GM23338 (cell line): Measurements from ENCODE around the gene CCNI2. TPM values are rescaled to one million over a fixed set of nuclear protein-coding genes. Genes with fewer than 3 reads are reported as not detected.

Experiments used
- ATAC-seq: fragments of 200-7000 bp; cut with Tn5 transposase; 3 replicates; pipeline ENCODE4 v1.9.1; 2020
- DNase-seq: peaks from one replicate; pipeline ENCODE4 v3.0.0-alpha.2; 2015; ENCODE audit warnings: low spot score
- H2AFZ ChIP-seq: fragments of 200-600 bp; sonication (generic); 2 replicates; pipeline ENCODE4 v1.8.0; 2016; ENCODE audit warnings: antibody characterized with exemption, mild to moderate bottlenecking, moderate library complexity
- H3F3A ChIP-seq: fragments of 200-600 bp; sonication (generic); replicated peaks from 2 replicates; pipeline ENCODE4 v1.8.0; 2017; ENCODE audit warnings: antibody characterized with exemption, mixed run types, low read depth
- H3K27ac ChIP-seq: fragments of 200-600 bp; sonication (generic); 2 replicates; pipeline ENCODE4 v1.6.1; 2016; ENCODE audit warnings: low read depth
- H3K27me3 ChIP-seq: fragments of 200-600 bp; sonication (generic); 2 replicates; pipeline ENCODE4 v1.8.0; 2016; ENCODE audit warnings: mild to moderate bottlenecking, mixed run types, moderate library complexity; ENCODE audit not compliant: insufficient read depth
- H3K36me3 ChIP-seq: fragments of 200-600 bp; sonication (generic); 2 replicates; pipeline ENCODE4 v1.8.0; 2016; ENCODE audit warnings: mild to moderate bottlenecking; ENCODE audit not compliant: insufficient read depth
- H3K4me1 ChIP-seq: fragments of 200-600 bp; sonication (generic); 2 replicates; pipeline ENCODE4 v1.8.0; 2016; ENCODE audit warnings: mild to moderate bottlenecking, moderate library complexity; ENCODE audit not compliant: insufficient read depth
- H3K4me2 ChIP-seq: fragments of 200-600 bp; sonication (generic); 2 replicates; pipeline ENCODE4 v1.7.1; 2017; ENCODE audit warnings: mixed run types
- H3K4me3 ChIP-seq: fragments of 200-600 bp; sonication (generic); 2 replicates; pipeline ENCODE4 v1.6.1; 2016; ENCODE audit warnings: mixed run types
- H3K79me2 ChIP-seq: fragments of 200-600 bp; sonication (generic); replicated peaks from 2 replicates; pipeline ENCODE4 v1.8.0; 2017; ENCODE audit warnings: mild to moderate bottlenecking; ENCODE audit not compliant: insufficient read depth
- H3K9me2 ChIP-seq: fragments of 200-600 bp; sonication (generic); 2 replicates; pipeline ENCODE4 v1.8.0; 2017; ENCODE audit not compliant: insufficient read depth
- H4K20me1 ChIP-seq: fragments of 200-600 bp; sonication (generic); replicated peaks from 2 replicates; pipeline ENCODE4 v1.8.0; 2017; ENCODE audit warnings: mild to moderate bottlenecking; ENCODE audit not compliant: insufficient read depth
- H3K27ac Mint-ChIP-seq: 2 replicates; pipeline ENCODE4 v1.8.0; 2020; ENCODE audit warnings: inconsistent platforms, mild to moderate bottlenecking, moderate library complexity, mixed read lengths
- H3K27me3 Mint-ChIP-seq: 3 replicates; pipeline ENCODE4 v1.8.0; 2022; ENCODE audit warnings: low read depth, mild to moderate bottlenecking, moderate library complexity, mixed read lengths, inconsistent platforms; ENCODE audit not compliant: insufficient read depth, poor library complexity
- H3K36me3 Mint-ChIP-seq: 3 replicates; pipeline ENCODE4 v1.8.0; 2021; ENCODE audit warnings: low read depth, mild to moderate bottlenecking, inconsistent platforms, moderate library complexity, mixed read lengths
- H3K4me1 Mint-ChIP-seq: 3 replicates; pipeline ENCODE4 v1.8.0; 2020; ENCODE audit warnings: mild to moderate bottlenecking, inconsistent platforms, mixed read lengths
- H3K4me3 Mint-ChIP-seq: 3 replicates; pipeline ENCODE4 v1.8.0; 2021; ENCODE audit warnings: moderate library complexity, mild to moderate bottlenecking, inconsistent platforms, mixed read lengths
- H3K9me3 Mint-ChIP-seq: 3 replicates; pipeline ENCODE4 v1.8.0; 2020; ENCODE audit warnings: moderate library complexity, mild to moderate bottlenecking, inconsistent platforms, mixed read lengths
- CREB1 ChIP-seq: fragments of 250-450 bp; sonication (Bioruptor Pico); IDR thresholded peaks from 2 replicates; pipeline ENCODE4 v1.5.0; 2020; ENCODE audit warnings: low read depth, mild to moderate bottlenecking, moderate library complexity
- CTCF ChIP-seq, 2 experiments: fragments of 200-600 bp in 1 of 2; sonication (generic) in 1 of 2; conservative IDR thresholded peaks; 2 replicates each; pipeline versions ENCODE4 v1.5.1 to v1.6.1; 2016 to 2017; ENCODE audit warnings: antibody characterized with exemption in 2 of 2, low read depth in 2 of 2, mild to moderate bottlenecking in 2 of 2, moderate library complexity in 1 of 2
- EZH2 ChIP-seq: fragments of 200-600 bp; sonication (generic); IDR thresholded peaks from one replicate; pipeline ENCODE4 v1.8.0; 2017; ENCODE audit warnings: antibody characterized with exemption, mild to moderate bottlenecking, low read depth; ENCODE audit not compliant: unreplicated experiment
- REST ChIP-seq: IDR thresholded peaks from one replicate; pipeline ENCODE4 v1.6.1; 2018; ENCODE audit warnings: antibody characterized with exemption; ENCODE audit not compliant: unreplicated experiment
- polyA plus RNA-seq: library from polyadenylated mRNA; unstranded; fragments of >200 nt; fragmentation: Nextera tagmentation; extraction: Ambion mirVana; gene quantifications from 2 replicates; pipeline ENCODE4 v1.2.1, GENCODE V29; 2016
- total RNA-seq: library from RNA; depleted of rRNA; stranded (reverse); fragments of >200 nt; shearing (Covaris generic); gene quantifications from 2 replicates; pipeline ENCODE4 v1.2.3, GENCODE V29; 2014
- TF ChIP-seq, protein P1 (sequence below): IDR thresholded peaks from 2 replicates; pipeline ENCODE4 v1.6.1; 2016; ENCODE audit warnings: antibody characterized with exemption

The CCNI2 gene
- total and polyA plus RNA-seq, 2 experiments from 2014 or later = 0.55 to 2.5 TPM

GRCh38 chr5:132758451-132758850 is 11.2 kb downstream of the CCNI2 start:
- H3K79me2 ChIP-seq = no peaks in the 10 kb centered on the region
- H3K27ac Mint-ChIP-seq = no peak overlapping the region
- H3K4me2 ChIP-seq = no peak overlapping the region
- H3K27me3 Mint-ChIP-seq = peaks cover 4% of the 10 kb centered on the region
- H3K4me3 ChIP-seq = no peak overlapping the region
- no peak for DNase-seq
- H3K4me3 Mint-ChIP-seq = no peak overlapping the region
- no peaks in the 10 kb centered on the region for H4K20me1 ChIP-seq
- peaks cover 25% of the 10 kb centered on the region for H3K4me1 Mint-ChIP-seq
- H3K36me3 Mint-ChIP-seq = peaks cover 3% of the 10 kb centered on the region; the same call in 1 of the 3 replicates
- no peak overlapping the region for H3K27ac ChIP-seq
- no peaks in the 10 kb centered on the region for H3K27me3 ChIP-seq
- H2AFZ ChIP-seq = no peak overlapping the region
- TF ChIP-seq, protein P1, sequence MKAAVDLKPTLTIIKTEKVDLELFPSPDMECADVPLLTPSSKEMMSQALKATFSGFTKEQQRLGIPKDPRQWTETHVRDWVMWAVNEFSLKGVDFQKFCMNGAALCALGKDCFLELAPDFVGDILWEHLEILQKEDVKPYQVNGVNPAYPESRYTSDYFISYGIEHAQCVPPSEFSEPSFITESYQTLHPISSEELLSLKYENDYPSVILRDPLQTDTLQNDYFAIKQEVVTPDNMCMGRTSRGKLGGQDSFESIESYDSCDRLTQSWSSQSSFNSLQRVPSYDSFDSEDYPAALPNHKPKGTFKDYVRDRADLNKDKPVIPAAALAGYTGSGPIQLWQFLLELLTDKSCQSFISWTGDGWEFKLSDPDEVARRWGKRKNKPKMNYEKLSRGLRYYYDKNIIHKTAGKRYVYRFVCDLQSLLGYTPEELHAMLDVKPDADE = no peak
- ATAC-seq = no peak
- H3F3A ChIP-seq = no peaks in the 10 kb centered on the region
- H3K9me3 Mint-ChIP-seq = no peaks in the 10 kb centered on the region
- H3K36me3 ChIP-seq = no peaks in the 10 kb centered on the region
- H3K4me1 ChIP-seq = peaks cover 5% of the 10 kb centered on the region; the same call in 1 of the 2 replicates
- no peaks in the 10 kb centered on the region for H3K9me2 ChIP-seq

DNA sequence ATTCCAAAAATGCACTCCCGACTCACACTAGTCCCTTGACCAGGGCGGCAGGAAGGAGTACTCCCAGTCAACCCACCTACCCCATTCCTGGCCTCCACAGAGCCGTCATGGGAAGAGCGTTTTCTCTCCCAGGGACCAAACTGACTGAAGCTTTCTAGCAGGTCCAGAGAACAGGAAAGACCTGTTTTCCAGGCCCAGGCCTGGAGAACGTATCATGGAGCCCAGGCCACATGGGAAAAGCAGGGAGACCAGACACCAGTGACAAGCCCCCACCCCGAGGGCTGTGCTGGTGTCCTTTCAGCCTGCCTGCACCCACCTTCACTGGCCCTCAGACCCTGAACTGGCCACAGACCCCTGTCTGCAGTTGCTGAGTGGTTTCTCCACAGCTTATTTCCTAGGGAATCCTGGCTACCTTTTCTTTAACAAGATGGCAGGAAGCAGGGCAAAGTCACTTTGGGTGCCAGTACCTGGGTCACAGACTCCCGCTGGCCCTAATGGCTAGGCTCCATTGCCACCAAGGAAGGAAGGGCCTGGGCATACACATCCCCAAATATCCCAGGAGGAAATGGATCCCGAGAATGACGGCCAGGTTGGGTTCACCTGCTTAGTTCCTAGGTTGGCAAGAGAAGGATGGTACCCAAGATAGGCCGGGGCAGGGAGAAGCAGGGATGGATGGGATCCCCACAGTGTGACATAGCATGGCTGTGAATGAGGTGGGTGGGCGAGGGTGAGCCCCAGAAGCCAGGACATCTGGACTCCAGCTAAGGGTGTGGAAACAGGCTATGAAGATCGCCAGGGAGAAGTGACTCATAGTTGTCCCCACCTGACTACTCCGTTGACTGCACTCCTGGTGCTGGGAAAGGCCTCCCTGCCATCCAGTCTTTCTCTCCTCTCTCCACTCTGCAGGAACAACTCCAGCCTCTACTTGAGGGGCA is 12.2 kb downstream of the CCNI2 start:
- no peaks in the 10 kb centered on the region for H3F3A ChIP-seq
- H3K9me3 Mint-ChIP-seq = no peaks in the 10 kb centered on the region
- H3K4me1 ChIP-seq = peaks cover 5% of the 10 kb centered on the region; the same call in 1 of the 2 replicates
- no peak overlapping the region for H3K4me3 Mint-ChIP-seq
- peaks cover 9% of the 10 kb centered on the region; the same call in 1 of the 3 replicates for H3K36me3 Mint-ChIP-seq
- ATAC-seq (no peak), DNase-seq (no peak)
- no peak overlapping the region for H3K4me3 ChIP-seq
- no peaks in the 10 kb centered on the region for H4K20me1 ChIP-seq
- no peak overlapping the region for H3K4me2 ChIP-seq
- peaks cover 17% of the 10 kb centered on the region for H3K4me1 Mint-ChIP-seq
- H3K27ac Mint-ChIP-seq = no peak overlapping the region
- no peak overlapping the region for H3K27ac ChIP-seq
- no peaks in the 10 kb centered on the region for H3K79me2 ChIP-seq
- no peak overlapping the region for H2AFZ ChIP-seq
- H3K36me3 ChIP-seq = no peaks in the 10 kb centered on the region
- no peak for TF ChIP-seq EZH2
- TF ChIP-seq CTCF (conservative IDR thresholded peaks at IDR 0.05; ENCODE audit: low read depth in 2 of 2) = no peak
- no peak for TF ChIP-seq CREB1 (CRISPR knock-in tag)
- no peaks in the 10 kb centered on the region for H3K27me3 ChIP-seq
- H3K9me2 ChIP-seq = no peaks in the 10 kb centered on the region
- H3K27me3 Mint-ChIP-seq = peaks cover 4% of the 10 kb centered on the region

DNA sequence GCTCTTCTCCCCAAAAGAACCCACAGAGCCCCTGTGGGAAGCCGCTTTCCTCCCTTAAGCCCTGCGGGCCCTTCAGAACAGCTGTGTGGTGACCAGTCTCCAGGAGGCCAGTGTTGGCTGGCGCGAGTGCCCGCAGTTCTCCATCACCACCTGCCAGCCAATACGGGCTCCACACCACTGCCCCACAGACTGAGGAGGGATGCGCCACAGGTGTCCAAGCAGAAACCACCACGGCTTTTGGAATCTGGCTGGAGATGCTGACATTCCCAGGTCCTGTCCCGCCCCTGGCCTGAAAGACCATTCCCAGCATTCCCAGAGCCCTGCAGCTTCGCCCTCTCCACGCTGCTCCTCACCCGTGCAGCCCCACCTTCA is 12.8 kb downstream of the CCNI2 start:
- no peaks in the 10 kb centered on the region for H4K20me1 ChIP-seq
- no peaks in the 10 kb centered on the region for H3K9me2 ChIP-seq
- no peaks in the 10 kb centered on the region for H3K9me3 Mint-ChIP-seq
- DNase-seq (no peak), ATAC-seq (no peak)
- H3K4me1 Mint-ChIP-seq = peaks cover 11% of the 10 kb centered on the region
- no peaks in the 10 kb centered on the region for H3K4me1 ChIP-seq
- no peak overlapping the region for H3K27ac Mint-ChIP-seq
- H3F3A ChIP-seq = no peaks in the 10 kb centered on the region
- no peak overlapping the region for H3K4me2 ChIP-seq
- H3K27ac ChIP-seq = no peak overlapping the region
- H3K79me2 ChIP-seq = no peaks in the 10 kb centered on the region
- no peak overlapping the region for H3K4me3 ChIP-seq
- no peak overlapping the region for H3K4me3 Mint-ChIP-seq
- no peak overlapping the region for H2AFZ ChIP-seq
- peaks cover 4% of the 10 kb centered on the region for H3K27me3 Mint-ChIP-seq
- no peaks in the 10 kb centered on the region for H3K36me3 ChIP-seq
- peaks cover 15% of the 10 kb centered on the region; the same call in 1 of the 3 replicates for H3K36me3 Mint-ChIP-seq
- H3K27me3 ChIP-seq = no peaks in the 10 kb centered on the region
- no peak for TF ChIP-seq REST
